GM12874 (cell line): ENCODE results near the gene EIF4EBP3.

Experiments
- CTCF ChIP-seq: IDR thresholded peaks from 2 replicates; pipeline ENCODE4 v1.5.1; 2011; ENCODE audit warnings: low read depth, mild to moderate bottlenecking, control low read depth, low read length, moderate library complexity; ENCODE audit not compliant: insufficient read depth

Gene EIF4EBP3

GRCh38 chr5:140542972-140543371, 4.5 kb upstream of the EIF4EBP3 start:
- TF ChIP-seq CTCF: no peak

- TF ChIP-seq CTCF: no peak
Observed at GRCh38 chr5:140544986-140545385, 2.5 kb upstream of the EIF4EBP3 start.

GRCh38 chr5:140545606-140546005, 1.9 kb upstream of the EIF4EBP3 start:
- no peak for TF ChIP-seq CTCF

- TF ChIP-seq CTCF: no peak
Observed at GRCh38 chr5:140546851-140547507, 483 bp upstream of the EIF4EBP3 start.

- no peak for TF ChIP-seq CTCF
Observed at GRCh38 chr5:140548300-140548688, 832 bp downstream of the EIF4EBP3 start.

- TF ChIP-seq CTCF: no peak
Observed at GRCh38 chr5:140548791-140549190, 1.3 kb downstream of the EIF4EBP3 start.

- no peak for TF ChIP-seq CTCF
Observed at GRCh38 chr5:140549237-140550144, 2.0 kb downstream of the EIF4EBP3 start.
